HG03442 (cell line): ENCODE measurements around the gene SIGLEC10.

ENCODE experiments used
- ATAC-seq: cut with Tn5 transposase; IDR thresholded peaks from one replicate; pipeline ENCODE4 v1.9.1; 2021; ENCODE audit warnings: mild to moderate bottlenecking, moderate library complexity; ENCODE audit not compliant: unreplicated experiment

The SIGLEC10 gene

GRCh38 chr19:51366389-51367254 is 50.8 kb downstream of the SIGLEC10 start:
- peak; percentile 50 for ATAC-seq

- no peak for ATAC-seq
These were observed 51.5 kb downstream of the SIGLEC10 start, which contains the start of gene ETFB for GRCh38 chr19:51365965-51366388. TSS of gene ETFB (minus strand) at chr19:51366388. CDS start at chr19:51366326, 62 bp downstream.

- ATAC-seq = no peak
These were observed 52.1 kb downstream of the SIGLEC10 start for GRCh38 chr19:51365211-51365964.

GRCh38 chr19:51364200-51365106 is 53.0 kb downstream of the SIGLEC10 start:
- no peak for ATAC-seq

GRCh38 chr19:51361239-51361638 is 56.2 kb downstream of the SIGLEC10 start:
- no peak for ATAC-seq
